HS-27A (cell line): ENCODE data around the gene MAP3K21.
A peak's percentile ranks its signal among the peaks of the same experiment; 100 is the strongest.

Experiments used
- DNase-seq: peaks from one replicate; pipeline ENCODE4 v3.0.0-alpha.2; 2012; ENCODE audit warnings: low read depth, missing footprints

MAP3K21 gene

GRCh38 chr1:233326319-233326718 is 1.2 kb upstream of the MAP3K21 start:
- DNase-seq = no peak

- peak; percentile 27 for DNase-seq
Observed at GRCh38 chr1:233326811-233327650, 493 bp upstream of the MAP3K21 start.

GRCh38 chr1:233328142-233328921 is 808 bp downstream of the MAP3K21 start:
- DNase-seq = no peak

- no peak for DNase-seq
Observed at GRCh38 chr1:233331676-233332519, 4.4 kb downstream of the MAP3K21 start.

DNA sequence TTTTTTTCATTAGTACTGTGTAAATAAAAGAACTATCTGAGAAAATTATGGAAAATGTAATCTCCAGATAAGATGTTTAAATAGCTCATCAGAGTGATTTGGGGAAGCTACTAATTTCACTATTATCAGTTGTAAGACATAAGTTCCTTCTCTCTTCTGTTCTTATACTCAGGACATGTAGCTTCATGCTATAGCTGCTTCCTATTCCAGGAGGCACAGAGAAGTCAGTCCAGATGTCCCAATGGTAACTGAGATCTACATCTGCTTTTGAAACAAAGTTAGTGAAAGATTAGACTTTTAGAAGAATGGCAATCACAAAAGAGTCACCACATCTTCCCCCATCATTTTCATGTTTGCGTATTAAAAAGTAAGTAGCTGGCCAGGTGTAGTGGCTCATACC is 5.6 kb downstream of the MAP3K21 start:
- DNase-seq = no peak

DNA sequence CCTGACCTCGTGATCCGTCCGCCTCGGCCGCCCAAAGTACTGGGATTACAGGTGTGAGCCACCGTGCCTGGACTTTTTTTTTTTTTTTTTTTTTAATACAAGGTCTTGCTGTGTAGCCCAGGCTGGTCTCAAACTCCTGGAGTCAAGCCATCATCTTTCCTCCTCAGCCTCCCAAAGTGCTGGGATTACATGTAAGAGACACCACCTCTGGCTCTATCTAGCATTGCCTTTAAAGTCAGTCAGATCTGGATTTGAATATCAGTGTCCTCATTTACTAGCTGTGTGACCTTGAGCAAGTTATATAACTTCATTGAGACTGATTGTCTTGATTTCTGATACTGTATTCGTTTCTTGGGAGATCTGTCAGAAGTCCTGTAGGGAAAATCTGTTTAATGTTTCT is 6.6 kb downstream of the MAP3K21 start:
- no peak for DNase-seq

DNA sequence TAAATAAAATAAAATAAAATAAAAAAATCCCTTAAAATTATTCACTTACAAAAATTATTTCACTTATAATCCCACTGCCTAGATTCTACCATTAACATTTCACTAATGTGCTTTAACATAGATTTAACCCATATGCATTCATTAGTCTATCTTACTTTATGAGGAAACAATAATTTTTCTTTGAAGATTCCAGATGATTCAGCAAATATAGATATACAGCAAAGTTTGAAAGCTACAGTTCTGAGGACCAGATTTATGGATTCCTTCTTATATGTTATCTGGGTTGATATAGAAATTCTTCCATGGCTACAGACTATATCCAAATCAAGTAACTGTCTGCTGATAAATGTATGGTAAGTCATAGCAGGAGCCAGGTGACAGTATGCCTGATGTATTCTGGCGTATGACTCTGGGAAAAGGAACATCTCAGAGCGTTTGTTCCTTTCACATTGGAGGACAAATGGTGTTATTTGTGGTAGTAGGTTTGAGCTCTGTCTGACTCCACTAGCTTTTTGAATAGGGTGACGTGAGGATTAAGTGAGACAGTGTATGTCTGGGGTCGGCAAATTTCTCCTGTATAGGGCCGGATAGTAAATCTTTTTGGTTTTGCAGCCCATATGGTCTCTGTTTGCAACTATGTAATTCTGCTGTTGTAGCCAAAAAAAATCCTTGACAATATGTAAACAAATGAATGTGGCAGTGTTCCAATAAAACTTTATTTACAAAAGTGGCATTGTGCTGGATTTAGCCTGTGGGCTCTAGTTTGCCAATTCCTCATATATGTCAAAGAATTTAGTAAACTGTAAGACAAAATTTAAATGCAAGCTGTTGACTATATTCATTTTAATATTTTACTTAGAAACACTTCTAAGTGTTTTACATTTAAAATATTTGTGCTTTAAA is 9.3 kb downstream of the MAP3K21 start:
- DNase-seq = no peak

DNA sequence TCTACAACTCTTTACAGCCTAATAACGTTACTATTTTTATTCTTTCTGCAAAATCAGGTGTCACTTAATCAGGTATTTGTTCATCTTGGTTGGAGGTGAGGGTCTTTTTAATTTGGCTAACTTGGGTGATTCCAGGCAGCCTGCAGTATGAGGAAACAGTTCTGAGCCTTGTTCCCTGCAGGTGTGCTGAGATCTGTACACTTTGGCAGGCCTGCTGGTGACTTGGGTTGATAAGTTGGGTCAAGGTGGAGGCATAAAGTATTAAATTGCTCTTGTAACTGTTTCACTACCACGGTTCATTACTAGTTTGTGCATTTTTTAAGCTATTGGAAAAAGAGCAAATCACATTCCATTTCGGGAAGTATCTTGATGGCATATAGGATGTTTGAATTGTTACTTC is 10.0 kb downstream of the MAP3K21 start:
- DNase-seq = no peak

DNA sequence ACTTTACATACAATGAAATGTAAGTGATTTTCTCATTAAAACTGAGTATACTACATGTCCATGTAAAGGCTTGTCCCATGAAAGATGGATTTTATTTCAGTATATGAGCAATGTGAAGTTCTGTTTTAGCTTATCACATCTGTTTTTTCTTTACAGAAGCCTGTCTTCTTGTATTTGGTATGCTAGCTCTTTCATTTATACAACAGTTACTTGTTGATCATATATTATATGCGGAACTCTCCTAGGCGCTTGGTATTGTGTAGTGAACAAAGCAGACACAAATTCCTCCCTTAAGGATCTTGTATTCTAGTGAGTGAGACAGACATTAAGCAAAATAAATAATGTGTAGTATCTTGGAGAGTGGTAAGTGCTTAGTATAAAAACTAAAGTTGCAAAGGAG is 10.6 kb downstream of the MAP3K21 start:
- no peak for DNase-seq

- no peak for DNase-seq
Observed at GRCh38 chr1:233340031-233340555, 12.6 kb downstream of the MAP3K21 start.

DNA sequence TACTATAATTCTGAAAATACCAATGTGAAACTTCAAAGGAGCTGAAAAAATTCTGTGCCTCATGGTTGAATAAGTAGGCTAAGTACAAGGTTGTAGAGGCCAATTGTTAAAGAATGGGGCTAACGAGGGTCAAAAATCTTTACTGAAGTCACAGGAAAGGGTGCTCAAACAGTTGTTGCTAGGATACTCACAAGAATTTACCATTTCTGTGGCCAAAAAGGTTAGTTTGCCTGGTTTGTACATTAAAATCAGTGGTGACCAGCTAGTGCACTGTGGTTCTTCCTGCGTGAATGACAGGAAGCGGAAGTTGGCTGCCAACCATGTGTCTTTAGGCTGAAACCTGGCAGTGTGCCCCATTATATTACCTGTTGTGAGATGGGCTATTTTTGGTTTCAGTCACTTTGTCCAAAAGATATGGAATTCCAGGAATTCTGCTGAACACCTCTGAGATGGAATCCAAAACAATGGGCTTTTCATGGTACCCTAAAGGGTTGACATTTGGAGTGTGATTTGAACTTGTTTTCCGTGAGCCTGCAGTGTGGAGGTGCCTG is 13.5 kb downstream of the MAP3K21 start:
- no peak for DNase-seq

GRCh38 chr1:233342086-233342485 is 14.6 kb downstream of the MAP3K21 start:
- no peak for DNase-seq

GRCh38 chr1:233343262-233343661 is 15.7 kb downstream of the MAP3K21 start:
- DNase-seq = no peak

GRCh38 chr1:233347338-233347737 is 19.8 kb downstream of the MAP3K21 start:
- no peak for DNase-seq

- DNase-seq = no peak
Observed at GRCh38 chr1:233349137-233349536, 21.6 kb downstream of the MAP3K21 start.

DNA sequence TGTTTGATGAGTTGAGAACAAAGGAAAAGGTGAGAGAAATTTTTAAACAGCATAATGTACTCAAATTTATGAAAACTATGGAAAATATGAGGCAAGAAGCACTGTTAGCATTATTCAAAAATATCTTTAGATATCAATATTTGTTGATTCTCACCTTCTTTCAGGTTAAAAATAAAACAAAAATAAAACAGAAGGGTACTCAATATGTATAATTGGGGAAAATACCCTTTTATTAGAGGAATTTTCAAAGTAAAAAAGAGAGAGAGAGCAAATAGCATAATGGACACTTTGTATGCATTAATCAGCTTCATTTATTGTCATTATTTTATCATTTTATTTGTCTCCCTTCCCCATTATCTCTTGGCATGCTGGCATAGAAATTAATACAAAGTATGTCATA is 27.5 kb downstream of the MAP3K21 start:
- no peak for DNase-seq

GRCh38 chr1:233355841-233356704 is 28.5 kb downstream of the MAP3K21 start:
- no peak for DNase-seq

DNA sequence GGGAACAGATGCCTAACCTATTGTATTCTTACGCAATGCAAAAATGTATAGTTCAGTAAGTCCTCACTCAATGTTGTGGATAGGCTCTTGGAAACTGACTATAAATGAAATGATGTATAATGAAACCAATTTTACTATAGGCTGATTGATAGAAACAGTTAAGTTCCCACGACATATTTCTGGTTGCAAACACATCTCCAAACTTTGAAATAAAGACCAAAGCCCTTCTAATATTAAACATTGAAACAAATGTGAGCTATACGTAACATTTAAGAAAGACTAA is 29.1 kb downstream of the MAP3K21 start:
- no peak for DNase-seq

DNA sequence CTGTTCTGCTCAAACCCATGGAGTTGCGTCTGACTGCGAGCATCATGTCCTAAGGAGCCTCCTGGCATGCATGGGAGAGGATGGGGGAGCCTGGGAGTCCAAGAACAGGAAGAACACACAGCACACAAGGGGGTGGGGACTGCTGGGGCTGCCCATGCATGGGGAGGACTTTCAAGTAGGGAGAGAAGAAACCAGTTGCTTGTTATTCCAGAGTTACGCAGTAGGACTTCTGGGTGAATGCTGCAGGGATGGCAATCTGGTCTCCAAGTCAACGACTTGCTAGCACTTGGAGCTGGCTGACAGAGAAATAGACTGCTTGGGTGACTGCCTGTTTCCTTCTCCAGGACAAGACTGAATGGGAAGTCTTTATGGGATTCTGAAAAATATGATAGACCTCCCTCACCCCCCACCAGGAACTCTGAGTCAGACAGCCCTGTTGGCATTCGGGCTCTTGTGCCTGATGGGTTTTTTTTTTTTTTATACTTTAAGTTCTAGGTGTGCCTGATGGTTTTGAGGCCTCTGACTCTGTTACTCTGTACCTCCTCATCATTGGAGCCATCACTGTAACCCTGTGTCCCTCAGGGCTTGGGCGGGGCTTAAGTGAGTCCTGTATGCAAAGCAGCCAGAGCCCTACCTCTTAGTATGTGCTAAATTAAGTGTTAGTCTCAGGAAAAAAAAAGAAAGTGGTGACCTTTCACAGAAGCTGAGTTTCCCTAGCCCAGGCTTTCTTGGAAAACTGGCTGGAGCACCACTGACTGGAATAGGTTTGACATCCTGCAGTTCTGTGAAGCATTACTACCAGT is 30.3 kb downstream of the MAP3K21 start:
- no peak for DNase-seq
